Measurements from ENCODE around the gene PRKD1.

DNA sequence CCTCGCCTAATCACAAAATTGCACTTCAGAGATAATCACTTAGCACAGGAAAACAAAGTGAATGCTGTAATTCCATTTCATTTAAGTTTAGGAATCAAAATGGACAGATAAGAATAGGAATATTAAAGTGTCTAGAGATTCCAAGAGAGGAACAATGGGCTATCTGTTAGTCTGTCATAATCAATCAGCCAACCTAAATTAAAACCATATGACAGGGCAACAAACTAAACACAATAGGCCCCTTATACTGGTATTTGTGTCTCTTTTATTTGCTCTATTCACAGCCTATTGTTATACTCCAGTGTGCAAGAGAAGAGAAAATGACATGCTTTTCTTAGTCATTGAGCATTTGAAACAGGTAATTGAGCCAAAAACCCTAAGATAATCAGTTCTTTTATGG, 259.4 kb downstream of the PRKD1 start:
- TF ChIP-seq, protein P1, sequence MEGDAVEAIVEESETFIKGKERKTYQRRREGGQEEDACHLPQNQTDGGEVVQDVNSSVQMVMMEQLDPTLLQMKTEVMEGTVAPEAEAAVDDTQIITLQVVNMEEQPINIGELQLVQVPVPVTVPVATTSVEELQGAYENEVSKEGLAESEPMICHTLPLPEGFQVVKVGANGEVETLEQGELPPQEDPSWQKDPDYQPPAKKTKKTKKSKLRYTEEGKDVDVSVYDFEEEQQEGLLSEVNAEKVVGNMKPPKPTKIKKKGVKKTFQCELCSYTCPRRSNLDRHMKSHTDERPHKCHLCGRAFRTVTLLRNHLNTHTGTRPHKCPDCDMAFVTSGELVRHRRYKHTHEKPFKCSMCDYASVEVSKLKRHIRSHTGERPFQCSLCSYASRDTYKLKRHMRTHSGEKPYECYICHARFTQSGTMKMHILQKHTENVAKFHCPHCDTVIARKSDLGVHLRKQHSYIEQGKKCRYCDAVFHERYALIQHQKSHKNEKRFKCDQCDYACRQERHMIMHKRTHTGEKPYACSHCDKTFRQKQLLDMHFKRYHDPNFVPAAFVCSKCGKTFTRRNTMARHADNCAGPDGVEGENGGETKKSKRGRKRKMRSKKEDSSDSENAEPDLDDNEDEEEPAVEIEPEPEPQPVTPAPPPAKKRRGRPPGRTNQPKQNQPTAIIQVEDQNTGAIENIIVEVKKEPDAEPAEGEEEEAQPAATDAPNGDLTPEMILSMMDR (IDR thresholded peaks at IDR 0.05), result no peak
- no peak for TF ChIP-seq POLR2AphosphoS5 (IDR thresholded peaks at IDR 0.05)
- TF ChIP-seq POLR2A (IDR thresholded peaks at IDR 0.05), result no peak
